K562 treated with DMSO at 1 percent for 4 hours (cell line): Measurements from ENCODE around the gene RGS7BP. TPM values are rescaled to one million over a fixed set of nuclear protein-coding genes. Genes with fewer than 3 reads are reported as not detected.

Experiments used
- total RNA-seq: library from RNA; unstranded; fragments of 300-600 nt; gene quantifications from 2 replicates; pipeline ENCODE4 v1.2.3, GENCODE V29; 2022; ENCODE audit not compliant: insufficient read depth

The RGS7BP gene
- not detected in 2 replicates for total RNA-seq

GRCh38 chr5:64505769-64506566, at the start of gene RGS7BP:
Gene RGS7BP (plus strand): TSS chr5:64506015. CDS start chr5:64506625, 610 bp downstream.

Other genes with a start within 250 kb of the RGS7BP start
- not detected in 2 replicates for gene SHISAL2B, start 184.5 kb downstream of the RGS7BP start, total RNA-seq